ENCODE results near the gene SLC7A4.
"Not testable (repeated sequence)": the region's sequence is repeated elsewhere in the genome, so short reads cannot be mapped to it uniquely, and the experiment has no call there.

The SLC7A4 gene

DNA sequence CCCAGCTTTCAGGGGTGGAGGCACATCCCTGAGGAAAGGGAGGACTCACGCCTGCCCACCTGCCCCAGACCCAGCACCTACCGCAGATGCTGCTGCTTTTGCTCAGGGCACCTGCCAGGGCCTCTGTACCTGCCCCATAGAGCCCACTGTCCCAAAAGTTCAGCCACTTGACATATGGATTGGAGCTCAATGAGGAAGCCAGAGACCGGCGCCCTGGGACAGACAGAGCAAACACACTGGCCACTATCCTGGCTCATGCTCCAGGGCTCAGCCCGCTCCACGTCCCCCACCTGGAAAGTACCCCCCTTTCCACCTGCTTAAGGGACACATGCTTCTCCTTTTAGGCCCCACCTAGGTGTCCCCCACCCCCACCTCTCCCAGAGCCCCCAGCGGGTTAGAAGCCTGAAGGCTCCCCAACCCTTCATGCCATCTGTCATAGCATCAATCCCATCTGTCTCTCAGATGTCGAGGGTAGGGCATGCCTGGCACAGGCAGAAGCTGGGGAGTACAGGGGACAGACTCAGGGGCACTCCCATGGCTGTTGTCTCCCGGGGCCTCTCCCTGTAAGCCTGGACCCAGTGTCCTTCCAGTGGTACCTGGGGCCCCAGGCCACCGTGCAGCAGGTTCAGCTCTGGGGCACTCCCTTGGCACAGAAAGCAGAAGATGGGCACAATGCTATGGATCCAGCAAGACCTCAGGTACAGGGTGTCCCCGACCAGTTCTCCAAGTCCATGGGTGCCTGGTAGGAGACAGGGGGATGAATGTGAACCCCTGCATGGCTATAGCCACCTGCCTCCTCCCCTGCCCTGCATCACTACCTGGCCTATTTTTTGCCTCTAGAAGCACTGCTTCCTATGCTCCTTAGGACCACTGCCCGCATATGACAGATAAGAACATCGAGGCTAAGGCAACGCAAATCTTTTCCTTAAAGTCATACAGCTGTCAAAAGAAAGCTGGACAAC lies 19.6 kb downstream of the SLC7A4 start:
- TF ChIP-seq ZNF274 (IDR thresholded peaks at IDR 0.05; ENCODE audit: low read depth, low read length) = no peak
- no peak for TF ChIP-seq YY1 (IDR thresholded peaks at IDR 0.05; ENCODE audit: insufficient read depth, insufficient read length)
- TF ChIP-seq SUZ12 (IDR thresholded peaks at IDR 0.05; ENCODE audit: extremely low read depth, insufficient read depth, insufficient read length) = no peak
- Histone ChIP-seq H3K4me3 (ENCODE audit: insufficient read length, low read depth) (no peak overlapping the region), H3K27me3 (ENCODE audit: insufficient read depth, insufficient read length) (peaks cover 7% of the 10 kb centered on the region), H3K9me3 (ENCODE audit: insufficient read depth, low read length) (no peaks in the 10 kb centered on the region), H3K9ac (ENCODE audit: insufficient read length, low read depth) (no peak overlapping the region), H3K4me1 (ENCODE audit: insufficient read depth, insufficient read length) (peaks cover 6% of the 10 kb centered on the region), H3K36me3 (ENCODE audit: insufficient read depth, insufficient read length, low read length) (no peaks in the 10 kb centered on the region)
- no peak for DNase-seq (ENCODE audit: low read depth, low spot score)

DNA sequence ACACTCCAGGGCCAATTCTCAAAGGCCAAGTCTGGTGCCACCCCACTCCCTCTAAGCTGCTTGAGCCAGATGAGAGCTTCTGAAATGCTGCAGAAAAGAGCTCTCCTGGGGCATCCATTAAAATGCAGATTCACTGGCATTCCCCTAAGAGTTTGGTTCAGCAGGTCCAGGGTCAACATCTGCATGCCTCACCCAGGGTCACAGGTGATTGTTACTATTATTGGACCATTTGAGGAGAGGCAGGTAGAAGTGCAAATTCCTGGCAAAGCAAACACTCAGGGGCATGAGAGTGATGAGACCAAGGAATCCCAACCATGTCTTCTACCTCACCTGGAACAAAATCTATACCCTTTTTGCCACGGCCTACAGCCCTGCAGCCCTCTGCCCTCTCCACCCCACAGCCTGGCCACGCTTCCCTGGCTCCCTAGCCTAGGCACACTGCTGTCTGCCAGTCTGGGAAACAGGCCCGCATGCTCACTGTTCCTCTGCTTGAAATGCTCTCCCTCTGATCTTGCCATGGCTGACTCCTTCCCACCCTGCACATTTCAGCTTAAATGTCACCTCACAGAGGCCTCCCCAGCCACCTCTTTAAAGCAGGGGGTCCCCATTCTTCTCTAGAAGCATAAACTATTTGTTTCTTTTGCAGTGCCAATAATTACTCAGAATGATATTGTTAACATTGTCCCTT lies 21.8 kb downstream of the SLC7A4 start:
- H3K36me3 ChIP-seq (ENCODE audit: insufficient read depth, insufficient read length, low read length) = no peaks in the 10 kb centered on the region
- peaks cover 7% of the 10 kb centered on the region for H3K27me3 ChIP-seq (ENCODE audit: insufficient read depth, insufficient read length)
- H3K9ac ChIP-seq (ENCODE audit: insufficient read length, low read depth) = no peak overlapping the region
- no peaks in the 10 kb centered on the region for H3K9me3 ChIP-seq (ENCODE audit: insufficient read depth, low read length)
- H3K4me1 ChIP-seq (ENCODE audit: insufficient read depth, insufficient read length) = no peaks in the 10 kb centered on the region
- DNase-seq (ENCODE audit: low read depth, low spot score) = no peak
- no peak overlapping the region for H3K4me3 ChIP-seq (ENCODE audit: insufficient read length, low read depth)
- TF ChIP-seq YY1 (IDR thresholded peaks at IDR 0.05; ENCODE audit: insufficient read depth, insufficient read length) (no peak), SUZ12 (IDR thresholded peaks at IDR 0.05; ENCODE audit: extremely low read depth, insufficient read depth, insufficient read length) (no peak), ZNF274 (IDR thresholded peaks at IDR 0.05; ENCODE audit: low read depth, low read length) (no peak)

DNA sequence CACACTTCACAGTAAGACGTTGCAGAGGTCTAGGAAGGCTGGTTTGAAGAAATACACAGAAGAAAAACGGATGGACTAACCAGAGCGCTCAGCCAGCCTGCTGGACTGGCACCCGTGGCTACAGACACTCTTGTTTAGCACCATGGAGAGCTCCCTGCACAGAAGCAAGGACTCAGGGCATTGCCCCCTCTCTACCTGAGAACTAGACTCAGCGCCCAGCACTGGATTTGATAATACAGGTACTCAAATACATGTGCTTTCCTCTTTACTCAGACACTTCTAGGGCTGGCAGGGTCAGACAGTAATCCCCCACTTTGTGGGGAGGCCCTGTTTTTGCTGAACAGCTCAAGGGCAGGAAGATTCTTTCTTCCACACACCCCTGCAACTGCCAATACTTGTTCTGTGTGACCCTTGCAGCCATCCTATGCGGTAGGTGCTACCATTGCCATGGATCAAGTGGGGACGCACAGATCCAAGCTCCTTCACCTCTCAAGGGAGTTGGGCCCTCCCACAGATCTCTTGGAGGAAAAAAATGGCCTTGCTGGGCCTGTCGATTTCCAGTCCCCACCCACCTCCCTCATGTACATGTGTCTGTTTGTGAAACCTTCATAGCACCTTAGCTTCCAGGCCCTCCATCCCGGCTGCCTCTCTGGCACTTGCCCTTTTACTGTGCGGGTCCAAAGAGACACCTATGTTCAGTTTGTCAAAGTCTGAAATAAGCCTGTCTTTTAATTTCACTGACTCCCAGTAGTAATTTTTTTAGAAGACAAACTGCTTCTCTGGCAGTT lies 22.5 kb downstream of the SLC7A4 start:
- TF ChIP-seq SUZ12 (IDR thresholded peaks at IDR 0.05; ENCODE audit: extremely low read depth, insufficient read depth, insufficient read length) = no peak
- TF ChIP-seq ZNF274 (IDR thresholded peaks at IDR 0.05; ENCODE audit: low read depth, low read length) = no peak
- no peak for TF ChIP-seq YY1 (IDR thresholded peaks at IDR 0.05; ENCODE audit: insufficient read depth, insufficient read length)
- Histone ChIP-seq H3K27me3 (ENCODE audit: insufficient read depth, insufficient read length) (peaks cover 7% of the 10 kb centered on the region), H3K4me1 (ENCODE audit: insufficient read depth, insufficient read length) (no peaks in the 10 kb centered on the region), H3K9me3 (ENCODE audit: insufficient read depth, low read length) (no peaks in the 10 kb centered on the region), H3K36me3 (ENCODE audit: insufficient read depth, insufficient read length, low read length) (no peaks in the 10 kb centered on the region), H3K9ac (ENCODE audit: insufficient read length, low read depth) (no peak overlapping the region), H3K4me3 (ENCODE audit: insufficient read length, low read depth) (no peak overlapping the region)
- no peak for DNase-seq (ENCODE audit: low read depth, low spot score)

DNA sequence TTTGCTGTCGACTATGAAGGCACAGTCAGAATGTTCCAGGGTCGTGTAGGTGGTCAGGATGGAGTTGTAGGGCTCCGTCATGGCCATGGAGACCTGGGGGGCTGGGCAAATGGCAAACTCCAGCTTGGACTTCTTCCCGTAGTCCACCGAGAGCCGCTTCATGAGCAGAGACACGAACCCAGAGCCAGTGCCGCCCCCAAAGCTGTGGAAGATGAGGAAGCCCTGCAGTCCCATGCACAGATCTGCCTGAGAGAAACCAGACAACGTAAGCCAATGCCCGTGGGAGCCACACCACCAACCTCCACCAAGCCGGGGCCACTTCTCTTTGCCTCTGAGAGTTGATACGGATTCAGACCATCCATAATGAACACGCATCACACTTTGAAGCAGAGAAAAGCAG lies 23.2 kb downstream of the SLC7A4 start:
- not testable (repeated sequence) for H3K27me3 ChIP-seq (ENCODE audit: insufficient read depth, insufficient read length); H3K4me3 ChIP-seq (ENCODE audit: insufficient read length, low read depth); DNase-seq (ENCODE audit: low read depth, low spot score); H3K4me1 ChIP-seq (ENCODE audit: insufficient read depth, insufficient read length); H3K36me3 ChIP-seq (ENCODE audit: insufficient read depth, insufficient read length, low read length); H3K9me3 ChIP-seq (ENCODE audit: insufficient read depth, low read length); H3K9ac ChIP-seq (ENCODE audit: insufficient read length, low read depth)

DNA sequence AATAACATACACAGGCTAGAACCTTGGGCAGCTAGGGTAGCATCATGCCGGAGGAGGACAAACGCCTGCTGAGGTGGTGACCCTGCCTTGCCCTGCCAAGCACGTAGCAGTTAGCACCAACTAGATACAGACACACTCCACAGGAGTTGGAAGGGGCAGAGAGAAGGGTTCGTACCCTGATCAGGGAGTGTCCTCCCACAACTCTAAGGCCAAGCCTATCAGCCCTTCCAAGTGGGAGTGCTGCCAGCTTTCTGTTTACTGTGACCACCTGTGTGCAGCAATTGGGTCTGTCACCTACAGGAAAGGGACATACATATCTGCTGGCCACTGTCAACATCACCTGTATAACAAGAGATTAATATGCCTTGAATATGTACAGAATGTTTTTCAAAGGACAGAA lies 28.6 kb downstream of the SLC7A4 start:
- H3K27me3 ChIP-seq (ENCODE audit: insufficient read depth, insufficient read length) = no peaks in the 10 kb centered on the region
- TF ChIP-seq SUZ12 (IDR thresholded peaks at IDR 0.05; ENCODE audit: extremely low read depth, insufficient read depth, insufficient read length) = no peak
- no peak for TF ChIP-seq YY1 (IDR thresholded peaks at IDR 0.05; ENCODE audit: insufficient read depth, insufficient read length)
- TF ChIP-seq ZNF274 (IDR thresholded peaks at IDR 0.05; ENCODE audit: low read depth, low read length) = no peak
- no peak overlapping the region for H3K9ac ChIP-seq (ENCODE audit: insufficient read length, low read depth)
- peaks cover 2% of the 10 kb centered on the region for H3K4me1 ChIP-seq (ENCODE audit: insufficient read depth, insufficient read length)
- H3K9me3 ChIP-seq (ENCODE audit: insufficient read depth, low read length) = no peaks in the 10 kb centered on the region
- H3K36me3 ChIP-seq (ENCODE audit: insufficient read depth, insufficient read length, low read length) = peaks cover 22% of the 10 kb centered on the region
- DNase-seq (ENCODE audit: low read depth, low spot score) = no peak
- no peak overlapping the region for H3K4me3 ChIP-seq (ENCODE audit: insufficient read length, low read depth)

DNA sequence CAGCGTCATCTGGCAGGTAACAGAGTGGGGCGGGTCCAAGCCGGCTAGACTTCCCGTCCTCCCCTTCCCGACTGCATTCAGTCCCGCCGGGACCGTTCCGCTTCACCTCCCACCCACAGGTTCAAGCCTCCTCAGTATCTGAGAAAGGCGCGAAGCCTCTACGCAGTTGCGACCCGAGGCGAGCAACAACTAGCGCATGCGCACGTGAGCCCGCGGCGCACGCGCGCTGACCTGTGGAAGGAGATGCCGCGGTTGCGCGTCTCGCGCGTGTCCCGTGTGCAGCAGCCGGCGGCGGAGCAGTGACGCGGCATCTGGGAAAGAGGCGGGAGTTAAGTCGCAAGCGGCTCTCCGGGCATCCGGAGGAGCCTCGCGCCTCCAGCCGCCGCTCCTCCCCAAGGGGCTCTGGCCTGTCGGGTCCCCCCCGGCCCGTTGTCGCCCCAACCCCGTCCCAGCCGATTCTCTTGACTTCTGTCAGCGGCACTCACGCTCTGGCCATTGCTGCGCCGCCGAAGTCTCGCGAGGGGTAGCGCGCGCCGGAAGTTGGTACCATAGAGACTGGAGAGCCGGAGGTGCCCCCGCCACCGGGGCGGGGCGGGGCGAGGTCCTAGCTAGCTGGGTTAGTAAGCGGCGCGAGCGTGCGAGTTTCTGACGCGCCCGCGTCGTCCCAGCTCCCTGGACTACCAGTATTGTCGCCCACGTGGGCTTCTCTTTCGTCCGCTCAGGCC lies 30.6 kb downstream of the SLC7A4 start, which contains the start of gene THAP7:
TSS of gene THAP7 (minus strand) at position 518 of the 725 bp plus-strand sequence. CDS start at position 311, 207 bp downstream.
- H3K36me3 ChIP-seq (ENCODE audit: insufficient read depth, insufficient read length, low read length) = peaks cover 40% of the 10 kb centered on the region
- peak; percentile 82 for DNase-seq (ENCODE audit: low read depth, low spot score)
- peaks cover 2% of the 10 kb centered on the region for H3K4me1 ChIP-seq (ENCODE audit: insufficient read depth, insufficient read length)
- H3K9ac ChIP-seq (ENCODE audit: insufficient read length, low read depth) = peak within 1 kb of the TSS; percentile 95
- no peaks in the 10 kb centered on the region for H3K9me3 ChIP-seq (ENCODE audit: insufficient read depth, low read length)
- TF ChIP-seq ZNF274 (IDR thresholded peaks at IDR 0.05; ENCODE audit: low read depth, low read length) (no peak), YY1 (IDR thresholded peaks at IDR 0.05; ENCODE audit: insufficient read depth, insufficient read length) (peak; percentile 32)
- peak within 1 kb of the TSS; percentile 78 for H3K4me3 ChIP-seq (ENCODE audit: insufficient read length, low read depth)
- no peaks in the 10 kb centered on the region for H3K27me3 ChIP-seq (ENCODE audit: insufficient read depth, insufficient read length)
